ENCODE measurements around the gene DNPH1. TPM values are rescaled to one million over a fixed set of nuclear protein-coding genes. Genes with fewer than 3 reads are reported as not detected.
A peak's percentile ranks its signal among the peaks of the same experiment; 100 is the strongest.

Gene DNPH1
- total RNA-seq, 2 donors from 2014 or later: 38.3 to 42.3 TPM

GRCh38 chr6:43247114-43247999, 18.1 kb upstream of the DNPH1 start:
- Mint-ChIP-seq H3K4me3 (peak overlapping the region; percentile 81 to 92), H3K4me1 (ENCODE audit: low read depth) (peaks cover 37% of the 10 kb centered on the region), H3K27me3 (ENCODE audit: low read depth) (peaks cover 17% of the 10 kb centered on the region), H3K9me3 (no peaks in the 10 kb centered on the region), H3K27ac (peak overlapping the region; percentile 16), H3K36me3 (ENCODE audit: insufficient read depth in 2 of 2) (no peaks in the 10 kb centered on the region)
- DNase-seq (peak; percentile 86 to 88), ATAC-seq (replicated peaks in 1 of 2) (peak; percentile 95 to 96)

- H3K4me3 Mint-ChIP-seq: peak overlapping the region; percentile 81 to 92
- no peaks in the 10 kb centered on the region for H3K9me3 Mint-ChIP-seq
- H3K4me1 Mint-ChIP-seq (ENCODE audit: low read depth): peaks cover 34% of the 10 kb centered on the region
- DNase-seq (peak in 1 of 2 donors; percentile 28), ATAC-seq (replicated peaks in 1 of 2) (peak; percentile 36 to 53)
- H3K27me3 Mint-ChIP-seq (ENCODE audit: low read depth): peaks cover 10% of the 10 kb centered on the region
- no peak overlapping the region for H3K27ac Mint-ChIP-seq
- no peaks in the 10 kb centered on the region for H3K36me3 Mint-ChIP-seq (ENCODE audit: insufficient read depth in 2 of 2)
Measured at GRCh38 chr6:43246301-43247113, 17.2 kb upstream of the DNPH1 start.

DNA sequence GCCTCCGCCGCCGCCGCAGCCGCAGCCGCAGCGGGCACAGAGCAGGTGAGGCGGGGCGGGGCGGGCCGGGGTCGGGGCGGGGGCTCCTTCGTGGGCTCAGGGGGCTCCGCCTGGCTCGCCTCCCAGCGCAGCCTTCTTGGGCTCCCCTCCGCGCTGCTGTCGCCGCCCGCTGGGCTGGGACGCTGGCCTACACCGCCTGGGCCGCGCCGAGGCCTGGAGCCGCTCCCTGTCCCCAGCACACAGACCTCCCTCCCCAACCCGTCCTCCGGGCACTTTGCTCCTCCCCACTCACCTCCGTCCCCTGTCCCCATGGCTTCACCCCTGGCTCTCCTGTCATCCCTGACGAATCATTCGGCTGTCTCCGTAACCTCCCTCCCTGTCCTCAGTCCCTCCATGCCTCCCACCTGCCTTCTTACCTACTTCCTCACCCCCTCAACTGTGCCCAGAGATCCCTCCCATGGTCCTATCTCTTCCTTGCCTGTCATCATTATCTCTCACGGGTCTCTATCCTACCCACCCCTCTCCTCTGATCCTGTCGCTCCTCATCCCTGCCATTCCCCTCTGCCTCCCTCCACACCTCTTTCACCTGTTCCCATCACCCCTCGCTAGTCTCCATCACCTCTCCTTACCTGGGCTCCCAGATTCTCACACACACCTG, 14.5 kb upstream of the DNPH1 start:
- Mint-ChIP-seq H3K27ac (no peak overlapping the region), H3K4me3 (no peak overlapping the region)

DNA sequence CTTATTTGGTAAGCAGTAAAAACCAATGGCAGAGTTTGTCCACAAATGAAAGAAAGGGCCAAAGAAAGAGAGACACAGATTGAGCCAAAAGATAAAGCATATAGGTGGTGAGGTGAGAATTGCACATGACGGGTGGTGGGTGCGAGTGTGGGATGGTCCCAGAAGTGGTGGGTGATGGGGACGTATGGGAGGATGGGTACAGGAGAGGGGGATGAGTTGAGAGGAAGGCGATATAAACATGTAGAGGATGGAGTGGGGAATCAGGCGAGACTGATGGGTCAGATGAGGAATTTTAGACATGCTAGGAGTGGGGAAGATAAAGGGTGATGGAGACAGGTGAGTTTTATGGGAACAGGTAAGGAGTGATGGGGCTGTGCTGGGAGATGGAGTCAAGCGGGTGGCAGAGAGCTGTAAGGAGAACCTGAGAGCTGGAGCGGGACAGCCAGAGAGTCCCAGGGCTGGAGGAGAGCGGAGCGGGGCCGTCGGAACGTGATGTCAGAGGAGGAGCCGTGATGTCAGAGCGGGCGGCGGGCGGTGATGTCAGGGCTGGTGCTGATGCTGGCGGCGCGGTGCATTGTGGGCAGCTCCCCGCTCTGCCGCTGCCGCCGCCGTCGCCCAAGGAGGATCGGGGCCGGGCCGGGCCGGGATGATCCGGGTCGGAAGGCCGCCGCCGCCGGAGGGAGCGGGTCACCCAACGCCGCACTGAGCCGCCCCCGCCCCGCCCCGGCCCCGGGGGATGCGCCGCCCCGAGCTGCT, 13.8 kb upstream of the DNPH1 start, which contains the start of gene TTBK1:
Gene TTBK1 (plus strand): TSS at position 574 of the 756 bp plus-strand sequence. CDS start 3,180 bp downstream, outside the sequence.
- ATAC-seq (replicated peaks in 1 of 2): peak; percentile 5 to 7
- DNase-seq: peak; percentile 41 to 43
- H3K4me1 Mint-ChIP-seq (ENCODE audit: low read depth): peaks cover 28% of the 10 kb centered on the region
- no peak within 1 kb of the TSS for H3K27ac Mint-ChIP-seq
- peaks cover 0 to 4% of the 10 kb centered on the region in 2 donors for H3K9me3 Mint-ChIP-seq
- peaks cover 0 to 1% of the 10 kb centered on the region in 2 donors for H3K36me3 Mint-ChIP-seq (ENCODE audit: insufficient read depth in 2 of 2)
- peaks cover 14% of the 10 kb centered on the region for H3K27me3 Mint-ChIP-seq (ENCODE audit: low read depth)
- no peak within 1 kb of the TSS for H3K4me3 Mint-ChIP-seq

More for the DNA sequence above, 14.5 kb upstream of the DNPH1 start:
- DNase-seq (no peak), ATAC-seq (replicated peaks in 1 of 2) (no peak)
- peaks cover 29% of the 10 kb centered on the region for H3K4me1 Mint-ChIP-seq (ENCODE audit: low read depth)
- peaks cover 0 to 4% of the 10 kb centered on the region in 2 donors for H3K9me3 Mint-ChIP-seq
- peaks cover 0 to 1% of the 10 kb centered on the region in 2 donors for H3K36me3 Mint-ChIP-seq (ENCODE audit: insufficient read depth in 2 of 2)
- peaks cover 8% of the 10 kb centered on the region for H3K27me3 Mint-ChIP-seq (ENCODE audit: low read depth)

- Mint-ChIP-seq H3K36me3 (ENCODE audit: insufficient read depth in 2 of 2) (peaks cover 0 to 1% of the 10 kb centered on the region in 2 donors), H3K9me3 (peaks cover 0 to 4% of the 10 kb centered on the region in 2 donors), H3K4me3 (no peak overlapping the region), H3K4me1 (ENCODE audit: low read depth) (peaks cover 11% of the 10 kb centered on the region), H3K27ac (no peak overlapping the region), H3K27me3 (ENCODE audit: low read depth) (peaks cover 30% of the 10 kb centered on the region)
- no peak for ATAC-seq (replicated peaks in 1 of 2)
- no peak for DNase-seq
Measured at GRCh38 chr6:43241446-43241845, 12.2 kb upstream of the DNPH1 start.

DNA sequence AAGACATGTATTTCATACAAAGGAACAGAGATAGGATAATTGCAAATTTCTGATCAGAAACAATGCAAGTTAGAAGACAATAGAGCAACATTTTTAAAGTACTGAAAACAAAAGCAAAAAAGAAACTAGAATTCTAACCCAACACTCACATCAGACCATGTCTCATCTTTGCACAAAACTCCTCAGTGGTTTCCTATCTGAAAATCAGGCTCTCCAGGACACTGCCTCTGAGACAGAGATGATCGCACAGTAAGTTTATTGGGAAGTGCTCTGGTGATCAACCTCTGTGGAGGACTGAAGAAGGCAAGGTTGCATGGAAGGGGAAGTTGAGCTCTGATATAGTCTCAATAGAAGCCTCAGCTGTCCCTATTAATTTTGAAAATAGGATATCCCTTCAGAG, 11.7 kb upstream of the DNPH1 start:
- H3K27me3 Mint-ChIP-seq (ENCODE audit: low read depth): peaks cover 34% of the 10 kb centered on the region
- no peak overlapping the region for H3K4me3 Mint-ChIP-seq
- peaks cover 6% of the 10 kb centered on the region for H3K4me1 Mint-ChIP-seq (ENCODE audit: low read depth)
- H3K36me3 Mint-ChIP-seq (ENCODE audit: insufficient read depth in 2 of 2): peaks cover 0 to 1% of the 10 kb centered on the region in 2 donors
- no peak for DNase-seq
- no peak overlapping the region for H3K27ac Mint-ChIP-seq
- H3K9me3 Mint-ChIP-seq: peaks cover 0 to 4% of the 10 kb centered on the region in 2 donors
- ATAC-seq (replicated peaks in 1 of 2): no peak

DNA sequence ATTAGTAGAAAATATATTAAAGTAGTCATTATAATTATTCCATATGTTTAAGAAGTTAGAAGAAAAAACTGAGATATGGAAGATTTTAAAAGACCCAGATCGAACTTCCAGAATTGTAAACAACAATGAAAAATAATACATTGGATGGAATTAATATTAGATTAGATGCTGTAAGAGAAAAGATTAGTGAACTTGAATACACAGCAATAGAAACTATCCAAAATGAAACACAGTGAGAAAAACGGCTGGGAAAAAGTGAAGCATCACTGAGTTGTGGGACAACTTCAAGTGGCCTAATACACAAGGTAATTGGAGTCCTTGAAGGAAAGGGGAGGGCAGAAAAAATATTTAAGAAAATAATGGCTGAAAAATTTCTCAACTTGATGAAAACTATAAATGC, 9.8 kb upstream of the DNPH1 start:
- no peak for ATAC-seq (replicated peaks in 1 of 2)

GRCh38 chr6:43235841-43236240, 6.6 kb upstream of the DNPH1 start:
- Mint-ChIP-seq H3K4me1 (ENCODE audit: low read depth) (peaks cover 4% of the 10 kb centered on the region), H3K27me3 (ENCODE audit: low read depth) (peaks cover 34% of the 10 kb centered on the region), H3K4me3 (no peak overlapping the region), H3K27ac (no peak overlapping the region), H3K36me3 (ENCODE audit: insufficient read depth in 2 of 2) (peaks cover 0 to 1% of the 10 kb centered on the region in 2 donors), H3K9me3 (peaks cover 0 to 4% of the 10 kb centered on the region in 2 donors)
- no peak for DNase-seq
- ATAC-seq (replicated peaks in 1 of 2): no peak

More for the DNA sequence above, 9.8 kb upstream of the DNPH1 start:
- H3K9me3 Mint-ChIP-seq: peaks cover 0 to 4% of the 10 kb centered on the region in 2 donors
- H3K27ac Mint-ChIP-seq: no peak overlapping the region
- no peak overlapping the region for H3K4me3 Mint-ChIP-seq
- H3K27me3 Mint-ChIP-seq (ENCODE audit: low read depth): peaks cover 34% of the 10 kb centered on the region
- H3K4me1 Mint-ChIP-seq (ENCODE audit: low read depth): peaks cover 6% of the 10 kb centered on the region
- peaks cover 0 to 1% of the 10 kb centered on the region in 2 donors for H3K36me3 Mint-ChIP-seq (ENCODE audit: insufficient read depth in 2 of 2)
- DNase-seq: no peak

- ATAC-seq (replicated peaks in 1 of 2): no peak
- H3K4me3 Mint-ChIP-seq: no peak overlapping the region
Measured at GRCh38 chr6:43231735-43232450, 2.6 kb upstream of the DNPH1 start.

DNA sequence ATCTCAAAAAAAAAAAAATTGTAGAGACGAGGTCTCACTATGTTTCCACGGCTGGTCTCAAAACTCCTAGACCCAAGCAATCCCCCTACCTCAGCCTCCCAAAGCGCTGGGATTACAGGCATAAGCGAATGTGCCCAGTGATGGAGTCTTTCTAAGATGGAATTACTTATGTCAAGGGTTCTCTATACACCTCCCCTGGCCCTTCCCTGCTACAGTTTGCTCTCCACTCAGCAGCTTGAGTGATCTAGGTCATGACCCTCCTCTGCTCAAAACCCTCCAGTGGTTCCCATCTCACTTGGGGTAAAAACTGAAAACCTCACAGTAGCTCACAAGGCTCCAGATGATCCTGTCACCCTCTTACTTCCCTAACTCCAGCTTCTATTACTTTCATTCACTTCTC, 1.8 kb upstream of the DNPH1 start:
- ATAC-seq (replicated peaks in 1 of 2): no peak
- Mint-ChIP-seq H3K27ac (no peak overlapping the region), H3K36me3 (ENCODE audit: insufficient read depth in 2 of 2) (peaks cover 5 to 10% of the 10 kb centered on the region in 2 donors)

More at GRCh38 chr6:43231735-43232450, 2.6 kb upstream of the DNPH1 start:
- Mint-ChIP-seq H3K27ac (peak overlapping the region; percentile 32), H3K4me1 (ENCODE audit: low read depth) (peaks cover 22% of the 10 kb centered on the region), H3K27me3 (ENCODE audit: low read depth) (peaks cover 8% of the 10 kb centered on the region), H3K9me3 (no peaks in the 10 kb centered on the region), H3K36me3 (ENCODE audit: insufficient read depth in 2 of 2) (peaks cover 2 to 8% of the 10 kb centered on the region in 2 donors)
- DNase-seq: no peak

GRCh38 chr6:43229803-43230620, 731 bp upstream of the DNPH1 start:
- Mint-ChIP-seq H3K4me1 (ENCODE audit: low read depth) (peaks cover 40% of the 10 kb centered on the region), H3K27me3 (ENCODE audit: low read depth) (no peaks in the 10 kb centered on the region), H3K4me3 (peak overlapping the region; percentile 80 to 87), H3K36me3 (ENCODE audit: insufficient read depth in 2 of 2) (peaks cover 5 to 10% of the 10 kb centered on the region in 2 donors), H3K9me3 (no peaks in the 10 kb centered on the region), H3K27ac (peak overlapping the region; percentile 25)
- DNase-seq: no peak
- ATAC-seq (replicated peaks in 1 of 2): peak in 1 of 2 donors; percentile 13

More for the DNA sequence above, 1.8 kb upstream of the DNPH1 start:
- H3K9me3 Mint-ChIP-seq: no peaks in the 10 kb centered on the region
- no peak for DNase-seq
- H3K4me1 Mint-ChIP-seq (ENCODE audit: low read depth): peaks cover 30% of the 10 kb centered on the region
- no peaks in the 10 kb centered on the region for H3K27me3 Mint-ChIP-seq (ENCODE audit: low read depth)
- no peak overlapping the region for H3K4me3 Mint-ChIP-seq
